ENCODE data around the gene NT5C3A.

Gene NT5C3A

GRCh38 chr7:33073243-33073642 is 10.7 kb upstream of the NT5C3A start:
- DNase-seq, result no peak

GRCh38 chr7:33072471-33072870 is 9.9 kb upstream of the NT5C3A start:
- DNase-seq, result no peak

GRCh38 chr7:33070831-33071230 is 8.3 kb upstream of the NT5C3A start:
- no peak for DNase-seq

- DNase-seq, result no peak
Measured at GRCh38 chr7:33070277-33070676, 7.7 kb upstream of the NT5C3A start.

GRCh38 chr7:33067921-33068320 is 5.3 kb upstream of the NT5C3A start:
- no peak for DNase-seq

GRCh38 chr7:33066771-33067170 is 4.2 kb upstream of the NT5C3A start:
- DNase-seq, result no peak

GRCh38 chr7:33065981-33066380 is 3.4 kb upstream of the NT5C3A start:
- DNase-seq, result no peak

GRCh38 chr7:33062782-33063443 is 337 bp upstream of the NT5C3A start:
- peak; percentile 92 for DNase-seq

- no peak for DNase-seq
Measured at GRCh38 chr7:33061282-33061937, 1.2 kb downstream of the NT5C3A start.

- no peak for DNase-seq
Measured at GRCh38 chr7:33059635-33060034, 2.9 kb downstream of the NT5C3A start.

- DNase-seq, result no peak
Measured at GRCh38 chr7:33055158-33055557, 7.4 kb downstream of the NT5C3A start.

GRCh38 chr7:33054261-33054964 is 8.2 kb downstream of the NT5C3A start:
- DNase-seq, result no peak

GRCh38 chr7:33053721-33054120 is 8.9 kb downstream of the NT5C3A start:
- no peak for DNase-seq

GRCh38 chr7:33050535-33051318 is 11.8 kb downstream of the NT5C3A start:
- no peak for DNase-seq

GRCh38 chr7:33048704-33049103 is 13.9 kb downstream of the NT5C3A start:
- no peak for DNase-seq

- DNase-seq, result no peak
Measured at GRCh38 chr7:33048257-33048656, 14.3 kb downstream of the NT5C3A start.

- no peak for DNase-seq
Measured at GRCh38 chr7:33044986-33045385, 17.6 kb downstream of the NT5C3A start.

- no peak for DNase-seq
Measured at GRCh38 chr7:33044401-33044718, 18.2 kb downstream of the NT5C3A start.

GRCh38 chr7:33043501-33044400 is 18.8 kb downstream of the NT5C3A start:
- no peak for DNase-seq

- DNase-seq, result no peak
Measured at GRCh38 chr7:33041631-33042428, 20.7 kb downstream of the NT5C3A start.

- peak; percentile 74 for DNase-seq
Measured at GRCh38 chr7:33040803-33041516, 21.6 kb downstream of the NT5C3A start.

Data from CD4-positive, alpha-beta T cell treated with Interferon gamma for 1 hour (primary cell).